ENCODE results near the gene CIRBP.

DNA sequence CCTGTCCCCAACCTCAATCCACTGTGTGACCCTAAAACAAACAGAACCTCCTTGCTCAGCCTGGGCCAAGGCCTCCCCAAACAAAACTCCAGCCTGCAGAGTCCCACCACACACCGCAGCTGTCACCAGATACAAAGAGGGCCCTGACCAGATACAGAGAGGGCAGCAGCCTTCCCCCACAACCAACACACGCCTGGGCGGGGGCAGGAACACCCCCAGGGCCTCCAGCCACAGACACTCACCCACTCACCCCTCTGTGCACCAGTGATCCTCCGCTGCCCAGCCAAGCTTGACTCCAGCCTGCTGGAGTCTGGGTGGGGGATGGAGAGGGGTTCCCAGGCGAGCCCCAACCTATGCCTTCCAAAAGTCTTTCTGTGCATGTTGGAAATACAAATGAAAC lies 5.9 kb upstream of the CIRBP start:
- TF ChIP-seq, protein P1, sequence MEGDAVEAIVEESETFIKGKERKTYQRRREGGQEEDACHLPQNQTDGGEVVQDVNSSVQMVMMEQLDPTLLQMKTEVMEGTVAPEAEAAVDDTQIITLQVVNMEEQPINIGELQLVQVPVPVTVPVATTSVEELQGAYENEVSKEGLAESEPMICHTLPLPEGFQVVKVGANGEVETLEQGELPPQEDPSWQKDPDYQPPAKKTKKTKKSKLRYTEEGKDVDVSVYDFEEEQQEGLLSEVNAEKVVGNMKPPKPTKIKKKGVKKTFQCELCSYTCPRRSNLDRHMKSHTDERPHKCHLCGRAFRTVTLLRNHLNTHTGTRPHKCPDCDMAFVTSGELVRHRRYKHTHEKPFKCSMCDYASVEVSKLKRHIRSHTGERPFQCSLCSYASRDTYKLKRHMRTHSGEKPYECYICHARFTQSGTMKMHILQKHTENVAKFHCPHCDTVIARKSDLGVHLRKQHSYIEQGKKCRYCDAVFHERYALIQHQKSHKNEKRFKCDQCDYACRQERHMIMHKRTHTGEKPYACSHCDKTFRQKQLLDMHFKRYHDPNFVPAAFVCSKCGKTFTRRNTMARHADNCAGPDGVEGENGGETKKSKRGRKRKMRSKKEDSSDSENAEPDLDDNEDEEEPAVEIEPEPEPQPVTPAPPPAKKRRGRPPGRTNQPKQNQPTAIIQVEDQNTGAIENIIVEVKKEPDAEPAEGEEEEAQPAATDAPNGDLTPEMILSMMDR (IDR thresholded peaks at IDR 0.05): no peak
- TF ChIP-seq EZH2 (IDR thresholded peaks at IDR 0.05; ENCODE audit: borderline replicate concordance, insufficient read depth, low read depth, low read length, poor library complexity, severe bottlenecking): no peak
